Right ventricle myocardium superior (tissue), 1 donor: Measurements from ENCODE around the gene CLDND2. TPM values are rescaled to one million over a fixed set of nuclear protein-coding genes. Genes with fewer than 3 reads are reported as not detected.

Experiments used
- ATAC-seq: fragments of 200-7000 bp; cut with Tn5 transposase; one replicate; pipeline ENCODE4 v1.9.1; 2020; ENCODE audit warnings: mild to moderate bottlenecking; ENCODE audit not compliant: poor library complexity
- DNase-seq: peaks from one replicate; pipeline ENCODE4 v3.0.0-alpha.2; 2020
- intact Hi-C: fragments of 100-400 bp; cut with DNase I; formaldehyde crosslinking; loops from one replicate; pipeline ENCODE4 v1.11.2; 2022
- total RNA-seq: library from RNA; stranded (reverse); fragmentation: NEBNext Ultra II Directional; extraction: Animal tissue kit (Norgen Biotek cat#: 25700); gene quantifications from one replicate; pipeline ENCODE4 v1.2.1, GENCODE V29; 2021
- donor health status: DM: no; HTN: yes; CAD: no; lungs with severe emphysema.

The CLDND2 gene
- total RNA-seq, 1 donor from 2014 or later = 0.46 TPM

DNA sequence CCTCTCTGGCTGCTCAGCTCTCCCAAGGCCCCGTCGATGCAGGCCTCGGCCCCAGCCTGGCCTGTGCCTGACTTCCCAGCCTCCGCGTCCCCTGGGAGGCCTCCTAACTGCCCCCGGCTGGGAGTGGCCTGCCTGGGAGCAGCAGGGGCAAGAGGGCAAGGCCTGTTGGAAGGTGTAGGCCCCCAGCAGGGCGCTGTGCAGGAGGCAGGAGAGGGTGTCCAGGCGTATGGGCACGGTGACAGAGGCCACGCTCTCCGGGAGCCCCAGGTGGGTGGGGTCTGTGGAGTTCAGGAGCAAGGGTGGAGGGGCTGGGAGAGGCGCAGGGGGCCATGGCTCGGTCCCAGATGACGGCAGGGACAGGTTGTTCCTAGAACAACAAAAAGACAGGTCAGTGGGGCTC, 20.3 kb upstream of the CLDND2 start:
- intact Hi-C loops = no loop called here
- ATAC-seq (no peak), DNase-seq (no peak)

- ATAC-seq (no peak), DNase-seq (no peak)
Observed at GRCh38 chr19:51387924-51388389, 19.2 kb upstream of the CLDND2 start, which contains the start of gene LIM2. Gene LIM2 (minus strand): TSS chr19:51387974. CDS start chr19:51387443, 531 bp downstream.

GRCh38 chr19:51386882-51387520, 18.2 kb upstream of the CLDND2 start:
- ATAC-seq (no peak), DNase-seq (no peak)
- intact Hi-C loops = no loop called here

More at GRCh38 chr19:51387924-51388389, 19.2 kb upstream of the CLDND2 start, which contains the start of gene LIM2:
- intact Hi-C loops = no loop called here

DNA sequence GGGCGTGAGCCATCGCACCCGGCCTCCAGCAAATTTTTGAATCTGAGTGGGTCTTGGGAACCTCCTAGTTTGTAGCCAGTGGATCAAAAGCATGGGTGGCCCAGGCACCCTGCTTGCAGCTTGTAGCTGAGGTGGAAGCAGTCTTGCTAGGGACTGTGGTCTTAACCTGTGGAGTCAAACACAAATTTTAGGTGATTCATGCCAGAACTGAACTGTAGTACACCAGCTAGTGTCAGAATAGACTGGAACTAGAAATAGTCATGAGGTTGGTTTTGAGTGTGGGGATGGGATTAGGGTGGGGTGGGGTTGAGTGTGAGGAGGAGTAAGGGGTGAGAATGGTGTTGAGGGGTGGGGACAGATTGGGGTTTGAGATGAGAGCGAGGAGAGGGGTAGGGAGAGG, 13.2 kb upstream of the CLDND2 start:
- ATAC-seq (no peak), DNase-seq (peak; percentile 7)
- intact Hi-C loops = no loop called here

DNA sequence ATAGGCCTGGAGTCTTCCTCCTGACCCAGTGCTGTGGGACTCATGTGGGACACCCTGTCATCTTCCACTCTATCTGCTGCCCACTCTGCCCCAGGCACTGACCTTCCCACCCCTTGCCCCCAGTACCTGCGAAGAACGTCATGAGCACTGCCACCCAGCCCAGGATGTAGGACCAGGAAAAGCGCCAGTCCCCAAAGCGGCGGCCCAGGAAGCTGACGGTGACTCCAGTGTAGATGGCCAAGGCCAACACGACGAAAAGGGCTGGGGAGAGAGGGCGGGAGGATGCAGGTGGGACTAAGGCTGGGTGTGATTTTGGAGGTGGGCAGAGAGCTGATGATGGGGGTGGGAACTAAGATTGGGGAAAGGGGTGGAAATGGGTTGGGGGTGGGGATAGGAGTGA, 11.6 kb upstream of the CLDND2 start:
- no peak for DNase-seq
- ATAC-seq = no peak
- intact Hi-C loops = no loop called here

DNA sequence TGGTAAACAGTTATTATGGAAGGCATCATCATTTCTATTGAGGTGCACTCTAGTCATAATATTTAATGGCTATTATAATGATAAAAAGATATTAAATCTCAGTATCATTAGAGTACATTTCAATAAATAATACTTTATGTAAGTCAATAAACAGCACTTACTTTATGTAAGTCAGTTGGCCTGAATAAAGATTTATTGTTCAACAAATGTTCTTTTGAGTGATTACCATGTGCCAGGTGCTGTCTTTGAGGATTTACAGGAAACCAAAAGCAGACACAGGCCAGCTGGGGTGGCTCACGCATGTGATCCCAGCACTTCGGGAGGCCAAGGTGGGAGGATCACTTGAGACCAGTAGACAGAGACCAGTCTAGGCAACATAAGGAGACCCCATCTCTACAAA, 8.6 kb upstream of the CLDND2 start:
- no peak for DNase-seq
- ATAC-seq = no peak

GRCh38 chr19:51375504-51376221, 6.9 kb upstream of the CLDND2 start:
- intact Hi-C loops = no loop called here
- DNase-seq (peak; percentile 8), ATAC-seq (no peak)

More for the DNA sequence above, 8.6 kb upstream of the CLDND2 start:
- intact Hi-C loops = no loop called here

- intact Hi-C loops = no loop called here
- peak; percentile 31 for DNase-seq
- ATAC-seq = no peak
Observed at GRCh38 chr19:51372649-51373504, 4.1 kb upstream of the CLDND2 start, which contains the start of gene NKG7. Gene NKG7 (minus strand): TSS chr19:51372654. CDS start chr19:51372535, 119 bp downstream.

GRCh38 chr19:51372021-51372648, 3.3 kb upstream of the CLDND2 start:
- peak; percentile 33 for DNase-seq
- intact Hi-C loops = no loop called here
- ATAC-seq = no peak

DNA sequence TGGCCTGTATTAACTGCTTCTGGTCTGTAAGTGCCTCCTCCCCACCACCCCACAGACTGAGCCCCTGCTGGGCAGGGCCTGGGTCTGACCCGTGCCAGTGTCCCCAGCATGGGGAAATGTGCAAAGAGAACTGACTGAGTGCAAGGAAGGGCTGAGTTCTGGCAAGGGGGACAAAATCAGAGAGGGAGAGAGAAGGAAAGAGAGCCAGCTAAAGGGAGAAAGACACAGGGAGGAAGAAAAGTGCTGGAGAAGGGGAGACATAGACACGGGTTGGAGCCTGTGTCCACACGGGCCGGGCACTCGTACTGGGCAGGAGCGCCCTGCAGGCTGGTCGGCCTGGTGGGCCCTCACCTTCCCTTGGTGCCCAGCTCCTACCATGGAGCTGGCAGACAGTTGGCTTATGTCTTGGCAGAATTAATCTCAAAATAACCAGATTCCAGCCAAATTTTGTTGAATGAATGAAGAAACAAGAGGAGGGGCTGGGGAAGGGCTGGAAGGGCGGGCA, 2.4 kb upstream of the CLDND2 start:
- intact Hi-C loops = no loop called here
- ATAC-seq = no peak
- DNase-seq = peak; percentile 11

DNA sequence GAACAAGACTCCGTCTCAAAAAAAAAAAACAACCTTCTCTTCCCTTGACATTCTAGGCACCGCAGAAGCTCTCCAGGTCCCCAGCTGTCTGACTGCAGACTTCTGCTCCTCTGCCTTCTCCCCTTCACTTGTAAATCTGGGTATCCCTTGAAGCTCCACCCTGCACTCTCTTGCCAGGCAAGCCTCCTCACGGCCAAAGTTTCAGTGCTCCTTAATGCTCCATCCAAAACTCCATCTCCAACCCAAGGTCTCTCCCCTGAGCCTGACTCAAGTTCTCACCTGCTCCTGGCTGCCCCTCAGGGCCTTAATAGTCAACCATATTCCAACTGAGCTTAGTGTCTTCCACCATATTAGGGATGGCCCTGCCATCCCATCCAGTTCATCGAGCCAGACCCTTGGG, 1.4 kb upstream of the CLDND2 start:
- peak; percentile 9 for DNase-seq
- intact Hi-C loops = no loop called here
- no peak for ATAC-seq

DNA sequence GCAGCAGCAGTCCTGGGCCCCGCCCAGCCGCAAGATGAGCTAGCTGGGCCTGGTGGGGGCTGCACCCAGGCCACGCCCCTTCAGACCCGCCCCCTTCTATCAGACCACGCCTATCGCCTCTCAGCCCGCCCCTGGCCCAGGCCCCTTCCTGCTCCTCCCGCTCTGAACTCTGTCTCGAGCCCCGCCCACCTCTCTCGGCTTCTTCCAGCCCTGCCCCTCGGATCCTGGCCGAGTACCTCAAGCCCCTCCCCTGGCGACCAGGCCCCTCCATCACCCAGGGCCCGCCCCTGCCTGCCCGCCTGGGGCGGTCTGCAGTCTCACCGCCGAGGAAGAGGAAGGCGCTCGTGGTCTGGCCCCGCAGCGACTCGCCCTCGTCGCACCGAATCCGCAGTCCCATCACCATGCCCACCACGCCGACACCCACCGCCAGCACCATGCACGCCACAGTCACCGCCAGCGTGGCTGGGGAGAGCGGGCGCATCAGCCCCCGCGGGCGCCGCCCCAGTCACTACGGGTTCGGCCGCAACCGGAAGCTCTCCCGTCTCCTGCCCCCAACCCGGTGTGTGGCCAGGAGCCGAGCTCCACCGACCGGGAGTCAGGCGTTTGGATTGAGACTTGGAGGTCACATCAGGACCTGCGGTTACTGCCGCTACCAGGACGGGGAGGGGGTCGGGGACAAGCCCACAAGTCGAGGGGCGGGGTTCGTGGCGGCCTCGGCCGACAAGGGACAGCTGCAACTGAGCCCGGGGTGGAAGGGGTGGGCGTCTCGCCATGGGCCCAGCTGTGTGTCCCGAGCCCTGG, 1.0 kb downstream of the CLDND2 start:
- ATAC-seq (peak; percentile 88), DNase-seq (peak; percentile 100)
- intact Hi-C loops = no loop called here

DNA sequence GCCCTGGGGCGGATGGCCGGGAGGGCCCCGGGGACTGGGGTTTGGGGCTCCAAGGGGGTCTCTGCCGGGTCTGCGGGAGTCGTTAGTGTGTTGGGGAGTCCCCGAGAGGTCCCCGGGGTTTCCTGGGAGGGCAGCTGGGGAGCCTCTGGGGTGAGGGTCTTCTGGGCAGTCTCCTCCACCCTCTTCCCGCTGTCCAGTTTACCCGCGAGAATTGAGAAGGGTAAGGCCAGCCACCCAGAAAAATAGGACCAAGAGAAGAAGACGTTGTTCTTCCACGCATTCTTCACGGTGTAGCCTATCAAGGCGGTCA, 1.6 kb downstream of the CLDND2 start:
- intact Hi-C loops = no loop called here
- no peak for ATAC-seq
- no peak for DNase-seq

GRCh38 chr19:51366389-51367254, 2.2 kb downstream of the CLDND2 start:
- peak; percentile 79 for ATAC-seq
- intact Hi-C loops = no loop called here
- peak; percentile 99 for DNase-seq

- ATAC-seq (no peak), DNase-seq (no peak)
- intact Hi-C loops = no loop called here
Observed at GRCh38 chr19:51365965-51366388, 2.8 kb downstream of the CLDND2 start, which contains the start of gene ETFB. Gene ETFB (minus strand): TSS chr19:51366388. CDS start chr19:51366326, 62 bp downstream.

- DNase-seq (peak; percentile 49), ATAC-seq (no peak)
- intact Hi-C loops = no loop called here
Observed at GRCh38 chr19:51365211-51365964, 3.4 kb downstream of the CLDND2 start.
